Panc1 (cell line): Measurements from ENCODE around the gene BRAT1.

Experiments
- POLR2AphosphoS5 ChIP-seq: IDR thresholded peaks from 2 replicates; pipeline ENCODE4 v1.6.1; 2012; ENCODE audit warnings: mild to moderate bottlenecking, low read depth, low read length, moderate library complexity
- TCF7L2 ChIP-seq: IDR thresholded peaks from 2 replicates; pipeline ENCODE4 v1.6.1; 2011; ENCODE audit warnings: mild to moderate bottlenecking, low read depth, low read length, inconsistent platforms
- TF ChIP-seq, protein P1 (sequence below): fragments of 450-650 bp; IDR thresholded peaks from 2 replicates; pipeline ENCODE4 v1.5.1; 2017; ENCODE audit warnings: mild to moderate bottlenecking
- TF ChIP-seq, protein P2 (sequence below), 2 experiments: IDR thresholded peaks; 2 replicates each; pipeline ENCODE4 v1.6.1; 2011 to 2012; ENCODE audit warnings: low read depth in 2 of 2, control low read depth in 1 of 2, low read length in 1 of 2, mild to moderate bottlenecking in 1 of 2, moderate library complexity in 1 of 2; ENCODE audit not compliant: insufficient read depth in 1 of 2

GRCh38 chr7:2521952-2522591 is 33.3 kb downstream of the BRAT1 start:
- TF ChIP-seq, protein P1, sequence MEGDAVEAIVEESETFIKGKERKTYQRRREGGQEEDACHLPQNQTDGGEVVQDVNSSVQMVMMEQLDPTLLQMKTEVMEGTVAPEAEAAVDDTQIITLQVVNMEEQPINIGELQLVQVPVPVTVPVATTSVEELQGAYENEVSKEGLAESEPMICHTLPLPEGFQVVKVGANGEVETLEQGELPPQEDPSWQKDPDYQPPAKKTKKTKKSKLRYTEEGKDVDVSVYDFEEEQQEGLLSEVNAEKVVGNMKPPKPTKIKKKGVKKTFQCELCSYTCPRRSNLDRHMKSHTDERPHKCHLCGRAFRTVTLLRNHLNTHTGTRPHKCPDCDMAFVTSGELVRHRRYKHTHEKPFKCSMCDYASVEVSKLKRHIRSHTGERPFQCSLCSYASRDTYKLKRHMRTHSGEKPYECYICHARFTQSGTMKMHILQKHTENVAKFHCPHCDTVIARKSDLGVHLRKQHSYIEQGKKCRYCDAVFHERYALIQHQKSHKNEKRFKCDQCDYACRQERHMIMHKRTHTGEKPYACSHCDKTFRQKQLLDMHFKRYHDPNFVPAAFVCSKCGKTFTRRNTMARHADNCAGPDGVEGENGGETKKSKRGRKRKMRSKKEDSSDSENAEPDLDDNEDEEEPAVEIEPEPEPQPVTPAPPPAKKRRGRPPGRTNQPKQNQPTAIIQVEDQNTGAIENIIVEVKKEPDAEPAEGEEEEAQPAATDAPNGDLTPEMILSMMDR: peak; percentile 32; the same call in 1 of the 2 replicates
- TF ChIP-seq, protein P2, sequence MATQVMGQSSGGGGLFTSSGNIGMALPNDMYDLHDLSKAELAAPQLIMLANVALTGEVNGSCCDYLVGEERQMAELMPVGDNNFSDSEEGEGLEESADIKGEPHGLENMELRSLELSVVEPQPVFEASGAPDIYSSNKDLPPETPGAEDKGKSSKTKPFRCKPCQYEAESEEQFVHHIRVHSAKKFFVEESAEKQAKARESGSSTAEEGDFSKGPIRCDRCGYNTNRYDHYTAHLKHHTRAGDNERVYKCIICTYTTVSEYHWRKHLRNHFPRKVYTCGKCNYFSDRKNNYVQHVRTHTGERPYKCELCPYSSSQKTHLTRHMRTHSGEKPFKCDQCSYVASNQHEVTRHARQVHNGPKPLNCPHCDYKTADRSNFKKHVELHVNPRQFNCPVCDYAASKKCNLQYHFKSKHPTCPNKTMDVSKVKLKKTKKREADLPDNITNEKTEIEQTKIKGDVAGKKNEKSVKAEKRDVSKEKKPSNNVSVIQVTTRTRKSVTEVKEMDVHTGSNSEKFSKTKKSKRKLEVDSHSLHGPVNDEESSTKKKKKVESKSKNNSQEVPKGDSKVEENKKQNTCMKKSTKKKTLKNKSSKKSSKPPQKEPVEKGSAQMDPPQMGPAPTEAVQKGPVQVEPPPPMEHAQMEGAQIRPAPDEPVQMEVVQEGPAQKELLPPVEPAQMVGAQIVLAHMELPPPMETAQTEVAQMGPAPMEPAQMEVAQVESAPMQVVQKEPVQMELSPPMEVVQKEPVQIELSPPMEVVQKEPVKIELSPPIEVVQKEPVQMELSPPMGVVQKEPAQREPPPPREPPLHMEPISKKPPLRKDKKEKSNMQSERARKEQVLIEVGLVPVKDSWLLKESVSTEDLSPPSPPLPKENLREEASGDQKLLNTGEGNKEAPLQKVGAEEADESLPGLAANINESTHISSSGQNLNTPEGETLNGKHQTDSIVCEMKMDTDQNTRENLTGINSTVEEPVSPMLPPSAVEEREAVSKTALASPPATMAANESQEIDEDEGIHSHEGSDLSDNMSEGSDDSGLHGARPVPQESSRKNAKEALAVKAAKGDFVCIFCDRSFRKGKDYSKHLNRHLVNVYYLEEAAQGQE (IDR thresholded peaks at IDR 0.05; ENCODE audit: insufficient read depth in 1 of 2, low read depth in 2 of 2, low read length in 1 of 2): no peak
- TF ChIP-seq TCF7L2 (no peak), POLR2AphosphoS5 (no peak)
